ENCODE measurements around the gene RNF115.

DNA sequence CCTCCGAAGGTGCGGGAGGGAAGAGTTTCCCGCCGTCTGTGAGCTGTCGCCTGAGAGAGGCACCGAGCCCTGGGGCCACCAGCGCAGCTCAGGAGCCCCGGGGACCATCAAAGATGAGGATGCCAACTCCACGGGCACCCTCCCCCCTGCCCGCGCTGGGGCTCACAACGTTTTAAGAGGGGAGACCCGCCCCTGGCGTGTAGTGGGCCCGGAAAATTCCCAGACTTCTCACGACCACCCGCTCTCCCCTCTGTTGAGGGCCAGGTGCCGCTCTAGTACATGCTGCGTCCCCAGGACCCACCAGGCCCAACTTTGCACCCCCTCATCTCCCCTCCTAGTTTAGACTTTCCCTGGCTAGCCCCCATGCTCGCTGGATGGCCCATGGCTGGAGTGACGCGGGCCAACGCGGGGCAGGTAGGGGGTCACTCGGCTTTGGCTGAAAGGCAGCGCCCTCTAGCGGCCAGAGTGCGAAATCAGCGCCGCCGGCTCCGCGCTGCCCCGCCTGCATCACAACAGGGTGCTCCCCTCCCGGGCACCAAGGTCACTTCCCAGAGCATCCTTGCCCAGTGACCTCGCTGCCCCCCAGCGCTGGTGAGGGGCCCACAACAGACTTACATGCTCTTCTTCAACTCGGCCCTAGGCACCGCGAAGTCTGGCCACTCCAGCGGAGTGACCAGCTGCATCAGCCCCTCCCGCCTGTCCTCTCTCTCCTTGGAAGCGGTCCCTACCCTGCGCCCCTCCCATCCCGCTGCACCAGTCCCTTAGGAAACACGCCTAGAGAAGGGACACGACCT, 102.8 kb downstream of the RNF115 start:
- TF ChIP-seq, protein P1, sequence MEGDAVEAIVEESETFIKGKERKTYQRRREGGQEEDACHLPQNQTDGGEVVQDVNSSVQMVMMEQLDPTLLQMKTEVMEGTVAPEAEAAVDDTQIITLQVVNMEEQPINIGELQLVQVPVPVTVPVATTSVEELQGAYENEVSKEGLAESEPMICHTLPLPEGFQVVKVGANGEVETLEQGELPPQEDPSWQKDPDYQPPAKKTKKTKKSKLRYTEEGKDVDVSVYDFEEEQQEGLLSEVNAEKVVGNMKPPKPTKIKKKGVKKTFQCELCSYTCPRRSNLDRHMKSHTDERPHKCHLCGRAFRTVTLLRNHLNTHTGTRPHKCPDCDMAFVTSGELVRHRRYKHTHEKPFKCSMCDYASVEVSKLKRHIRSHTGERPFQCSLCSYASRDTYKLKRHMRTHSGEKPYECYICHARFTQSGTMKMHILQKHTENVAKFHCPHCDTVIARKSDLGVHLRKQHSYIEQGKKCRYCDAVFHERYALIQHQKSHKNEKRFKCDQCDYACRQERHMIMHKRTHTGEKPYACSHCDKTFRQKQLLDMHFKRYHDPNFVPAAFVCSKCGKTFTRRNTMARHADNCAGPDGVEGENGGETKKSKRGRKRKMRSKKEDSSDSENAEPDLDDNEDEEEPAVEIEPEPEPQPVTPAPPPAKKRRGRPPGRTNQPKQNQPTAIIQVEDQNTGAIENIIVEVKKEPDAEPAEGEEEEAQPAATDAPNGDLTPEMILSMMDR (IDR thresholded peaks at IDR 0.05) = peak; percentile 86 to 94 (median 92)
- TF ChIP-seq POLR2A (IDR thresholded peaks at IDR 0.05) (no peak), EP300 (IDR thresholded peaks at IDR 0.05) (no peak)
